ENCODE measurements around the gene PTBP2. TPM values are rescaled to one million over a fixed set of nuclear protein-coding genes. Genes with fewer than 3 reads are reported as not detected.

Gene PTBP2
- total and polyA plus RNA-seq, 2 of the 8 experiments (the other 6 are each of a cell fraction or from before 2014, with no cell fraction given): 24.2 to 61.7 TPM

- Histone ChIP-seq H3K79me1 (ENCODE audit: low read depth, low read length) (peaks cover 4% of the 10 kb centered on the region), H4K91ac (replicated peaks; ENCODE audit: insufficient read length, low read length) (no peak overlapping the region), H2BK120ac (replicated peaks; ENCODE audit: low read depth, low read length) (no peak overlapping the region), H3K14ac (ENCODE audit: insufficient read length) (no peak overlapping the region), H3K79me2 (ENCODE audit: control insufficient read depth in 1 of 2, insufficient read depth in 2 of 2, low read length in 2 of 2) (peaks cover 29 to 100% of the 10 kb centered on the region in 2 experiments), H3K4me3 (ENCODE audit: extremely low read depth in 1 of 4, insufficient read depth in 2 of 4, low read depth in 3 of 4, low read length in 4 of 4) (no peak overlapping the region), H3K18ac (ENCODE audit: extremely low read depth, low read length) (no peak overlapping the region), H4K20me1 (replicated peaks in 1 of 2; ENCODE audit: control insufficient read depth in 1 of 2, insufficient read depth in 2 of 2, low read length in 2 of 2) (peaks cover 11 to 13% of the 10 kb centered on the region in 2 experiments), H2BK15ac (ENCODE audit: low read length) (no peak overlapping the region), H4K5ac (ENCODE audit: insufficient read length, low read depth, low read length) (no peak overlapping the region), H3K9ac (replicated peaks in 1 of 4; ENCODE audit: extremely low read depth in 1 of 4, low read depth in 3 of 4, low read length in 3 of 4) (no peak overlapping the region), H3K9me3 (ENCODE audit: insufficient read depth in 2 of 2, low read depth in 1 of 2, low read length in 1 of 2) (no peaks in the 10 kb centered on the region), H3K36me3 (ENCODE audit: control insufficient read depth in 2 of 4, insufficient read depth in 4 of 4, low read length in 3 of 4) (peaks cover 4 to 47% (median 20%) of the 10 kb centered on the region in 4 experiments), H2AK5ac (ENCODE audit: low read depth, low read length) (no peak overlapping the region), H3K23ac (ENCODE audit: insufficient read length) (no peak overlapping the region), H4K8ac (ENCODE audit: extremely low read depth, insufficient read depth, low read length) (no peak overlapping the region), H3K56ac (replicated peaks; ENCODE audit: insufficient read length, low read depth, low read length) (no peak overlapping the region), H2BK5ac (ENCODE audit: low read depth, low read length) (no peak overlapping the region), H2BK12ac (ENCODE audit: low read depth, low read length) (no peak overlapping the region), H3K27me3 (replicated peaks in 1 of 4; ENCODE audit: control insufficient read depth in 3 of 4, extremely low read depth in 1 of 4, insufficient read depth in 3 of 4, low read length in 3 of 4) (no peaks in the 10 kb centered on the region), H3K23me2 (ENCODE audit: low read depth, low read length) (no peaks in the 10 kb centered on the region), H3K4me1 (replicated peaks in 1 of 4; ENCODE audit: control insufficient read depth in 3 of 4, insufficient read depth in 4 of 4, low read length in 3 of 4) (peaks cover 0 to 4% (median 0%) of the 10 kb centered on the region in 4 experiments; a peak in 2 of 7 replicates), H3K4ac (replicated peaks; ENCODE audit: insufficient read length, low read depth, low read length) (no peak overlapping the region), H2AFZ (ENCODE audit: low read length) (no peak overlapping the region), H3K4me2 (ENCODE audit: insufficient read depth in 1 of 2, low read depth in 2 of 2, low read length in 2 of 2) (no peak overlapping the region), H2BK20ac (ENCODE audit: low read length) (no peak overlapping the region), H3K27ac (ENCODE audit: low read depth, low read length) (no peak overlapping the region)
- FAIRE-seq (no peak), DNase-seq (ENCODE audit: low read depth in 1 of 2, low spot score in 2 of 2) (no peak)
- POLR2A ChIA-PET (ENCODE audit: partially characterized antibody): interaction anchor here (0.6 to 3.7 kb wide), 4 partner anchors 9 to 45 kb away, joined by 3 to 20 read pairs (median 12); partner anchors contain the start of gene PTBP2
- WGBS, 2 experiments (ENCODE audit: extremely low coverage in 1 of 2, insufficient coverage in 1 of 2, insufficient read length in 1 of 2, insufficient replicate concordance in 2 of 2, low coverage in 1 of 2, low lambda C conversion rate in 2 of 2, missing lambda C conversion rate in 1 of 2): 93% methylated on average over 4 of the region's 4 CpGs; no CpG with 5 or more reads in 1 of the 2 experiments
- CTCF ChIA-PET (ENCODE audit: partially characterized antibody): interaction anchor here (0.7 kb wide), 1 partner anchor 1478 kb away, joined by 3 read pairs; no protein-coding TSS in a partner anchor
- no peak for TF ChIP-seq TCF12 (IDR thresholded peaks at IDR 0.05; ENCODE audit: low read depth, low read length)
- no peak for TF ChIP-seq RBBP5 (IDR thresholded peaks at IDR 0.05; ENCODE audit: borderline replicate concordance, low read depth, low read length)
- no peak for TF ChIP-seq SP2 (IDR thresholded peaks at IDR 0.05; ENCODE audit: low read length)
Measured at GRCh38 chr1:96730574-96731298, 9.2 kb downstream of the PTBP2 start.

All from H1 (cell line).